SU-DHL-6 (cell line): ENCODE measurements around the gene GREB1L.

Experiments used
- H2AFZ ChIP-seq: fragments of 200-600 bp; sonication (generic); 2 replicates; pipeline ENCODE4 v1.6.1; 2014; ENCODE audit warnings: low read depth, mild to moderate bottlenecking, moderate library complexity, mixed read lengths, antibody characterized with exemption, low read length; ENCODE audit not compliant: severe bottlenecking
- H3F3A ChIP-seq: fragments of 200-600 bp; shearing (Covaris generic); 2 replicates; pipeline ENCODE4 v1.6.0; 2016; ENCODE audit warnings: antibody characterized with exemption, mild to moderate bottlenecking; ENCODE audit not compliant: insufficient read depth
- H3K27ac ChIP-seq: fragments of 200-600 bp; sonication (generic); 2 replicates; pipeline ENCODE4 v1.5.1; 2016; ENCODE audit warnings: low read depth, mild to moderate bottlenecking, low read length, moderate library complexity, mixed read lengths
- H3K27me3 ChIP-seq: fragments of 200-600 bp; sonication (generic), shearing (Covaris generic); 2 replicates; pipeline ENCODE4 v1.6.0; 2014; ENCODE audit warnings: mild to moderate bottlenecking, low read length
- H3K36me3 ChIP-seq: fragments of 200-600 bp; sonication (generic); 2 replicates; pipeline ENCODE4 v1.6.1; 2014; ENCODE audit warnings: mild to moderate bottlenecking, low read length, mixed read lengths
- H3K4me2 ChIP-seq: fragments of 300-600, 200-600 bp; shearing (Covaris generic), sonication (generic); 2 replicates; pipeline ENCODE4 v1.6.0; 2014; ENCODE audit warnings: low read length, low read depth, mild to moderate bottlenecking; ENCODE audit not compliant: poor library complexity, severe bottlenecking
- H3K4me3 ChIP-seq: fragments of 200-600 bp; sonication (generic); 2 replicates; pipeline ENCODE4 v1.5.1; 2014; ENCODE audit warnings: antibody characterized with exemption, low read length, mild to moderate bottlenecking, mixed read lengths; ENCODE audit not compliant: insufficient read depth, poor library complexity, severe bottlenecking
- H3K79me2 ChIP-seq: fragments of 200-600 bp; sonication (generic); 2 replicates; pipeline ENCODE4 v1.6.1; 2014; ENCODE audit warnings: mild to moderate bottlenecking, low read length, moderate library complexity; ENCODE audit not compliant: insufficient read depth
- H3K9ac ChIP-seq: fragments of 200-600 bp; sonication (generic); 2 replicates; pipeline ENCODE4 v1.7.0; 2014; ENCODE audit warnings: mild to moderate bottlenecking, low read length
- H3K9me2 ChIP-seq: fragments of 200-600 bp; sonication (generic); replicated peaks from 2 replicates; pipeline ENCODE4 v1.6.1; 2014; ENCODE audit warnings: low read length; ENCODE audit not compliant: insufficient read depth
- H3K9me3 ChIP-seq: fragments of 200-600 bp; sonication (generic); 2 replicates; pipeline ENCODE4 v1.6.1; 2014; ENCODE audit warnings: low read length, mixed read lengths; ENCODE audit not compliant: insufficient read depth
- H4K20me1 ChIP-seq: fragments of 200-600 bp; sonication (generic); 2 replicates; pipeline ENCODE4 v1.6.1; 2014; ENCODE audit warnings: low read depth, mild to moderate bottlenecking, antibody characterized with exemption, low read length, moderate library complexity, mixed read lengths
- CTCF ChIP-seq: fragments of 200-600 bp; sonication (generic); IDR thresholded peaks from one replicate; pipeline ENCODE4 v1.5.1; 2017; ENCODE audit warnings: antibody characterized with exemption, mild to moderate bottlenecking, low read length, moderate library complexity; ENCODE audit not compliant: insufficient read depth, poor library complexity, severe bottlenecking
- EZH2phosphoT487 ChIP-seq: fragments of 200-600 bp; sonication (generic), shearing (Covaris generic); conservative IDR thresholded peaks from 2 replicates; pipeline ENCODE4 v1.6.1; 2018; ENCODE audit warnings: mild to moderate bottlenecking, antibody characterized with exemption, low read length, moderate library complexity, mixed read lengths

Gene GREB1L

GRCh38 chr18:21483051-21483450 lies 241.0 kb downstream of the GREB1L start:
- Histone ChIP-seq H3K79me2 (no peaks in the 10 kb centered on the region), H3K36me3 (no peaks in the 10 kb centered on the region), H3K27ac (no peak overlapping the region), H3K9me2 (no peaks in the 10 kb centered on the region), H3K9me3 (no peaks in the 10 kb centered on the region), H3K27me3 (no peaks in the 10 kb centered on the region), H3F3A (no peaks in the 10 kb centered on the region), H4K20me1 (no peaks in the 10 kb centered on the region), H3K4me2 (no peak overlapping the region), H3K9ac (no peak overlapping the region), H2AFZ (no peak overlapping the region), H3K4me3 (no peak overlapping the region)
- TF ChIP-seq EZH2phosphoT487 (no peak), CTCF (no peak)

GRCh38 chr18:21484851-21485636 lies 243.0 kb downstream of the GREB1L start:
- no peak overlapping the region for H2AFZ ChIP-seq
- H3K9ac ChIP-seq, result no peak overlapping the region
- TF ChIP-seq EZH2phosphoT487 (no peak), CTCF (no peak)
- H3K9me2 ChIP-seq, result no peaks in the 10 kb centered on the region
- no peaks in the 10 kb centered on the region for H3F3A ChIP-seq
- no peak overlapping the region for H3K27ac ChIP-seq
- H3K27me3 ChIP-seq, result no peaks in the 10 kb centered on the region
- H3K4me3 ChIP-seq, result no peak overlapping the region
- H4K20me1 ChIP-seq, result no peaks in the 10 kb centered on the region
- no peaks in the 10 kb centered on the region for H3K9me3 ChIP-seq
- no peaks in the 10 kb centered on the region for H3K79me2 ChIP-seq
- no peaks in the 10 kb centered on the region for H3K36me3 ChIP-seq
- no peak overlapping the region for H3K4me2 ChIP-seq

GRCh38 chr18:21486905-21487437 lies 244.9 kb downstream of the GREB1L start:
- no peaks in the 10 kb centered on the region for H3K36me3 ChIP-seq
- no peak overlapping the region for H2AFZ ChIP-seq
- no peak overlapping the region for H3K4me2 ChIP-seq
- no peaks in the 10 kb centered on the region for H3K79me2 ChIP-seq
- H4K20me1 ChIP-seq, result no peaks in the 10 kb centered on the region
- H3K27me3 ChIP-seq, result no peaks in the 10 kb centered on the region
- H3K4me3 ChIP-seq, result no peak overlapping the region
- no peaks in the 10 kb centered on the region for H3K9me3 ChIP-seq
- no peaks in the 10 kb centered on the region for H3F3A ChIP-seq
- no peaks in the 10 kb centered on the region for H3K9me2 ChIP-seq
- H3K9ac ChIP-seq, result no peak overlapping the region
- H3K27ac ChIP-seq, result no peak overlapping the region
- no peak for TF ChIP-seq EZH2phosphoT487
- no peak for TF ChIP-seq CTCF
